ENCODE data around the gene DUSP22. TPM values are rescaled to one million over a fixed set of nuclear protein-coding genes. Genes with fewer than 3 reads are reported as not detected.

DUSP22 gene
- total RNA-seq (2013) = 64.8 TPM
- polyA plus RNA-seq = 100 to 1,000 TPM; 107 to 120 (median 117) TPM
- polyA minus RNA-seq = 38.7 and 46.8 TPM in 2 replicates
- 23.6 to 93.9 (median 59.7) reads per million in 11 experiments for total RNA-seq

- peaks cover 2 to 6% of the 10 kb centered on the region in 2 donors for H3K36me3 Mint-ChIP-seq
- TF ChIP-seq CTCF (IDR thresholded peaks at IDR 0.05) = no peak
- Histone ChIP-seq H3K79me2 (ENCODE audit: insufficient read depth, low read length) (peaks cover 35% of the 10 kb centered on the region), H2AFZ (ENCODE audit: insufficient read depth, low read depth, low read length, poor library complexity, severe bottlenecking) (peak within 1 kb of the TSS; percentile 79), H3K27ac (ENCODE audit: low read depth in 1 of 2, low read length in 2 of 2) (peak within 1 kb of the TSS; percentile 92 to 98), H3K9me3 (replicated peaks in 1 of 2; ENCODE audit: control insufficient read depth in 1 of 2, insufficient read depth in 1 of 2, low read length in 2 of 2) (peaks cover 0 to 2% of the 10 kb centered on the region in 2 donors), H3K4me3 (replicated peaks in 1 of 3; ENCODE audit: low read depth in 2 of 3, low read length in 3 of 3) (peak within 1 kb of the TSS; percentile 65 to 79 (median 72)), H4K20me1 (ENCODE audit: insufficient read depth, low read length) (no peaks in the 10 kb centered on the region), H3K9ac (ENCODE audit: insufficient read depth, low read length, poor library complexity, severe bottlenecking) (peak within 1 kb of the TSS; percentile 80), H3K4me1 (ENCODE audit: control insufficient read depth in 1 of 2, insufficient read depth in 2 of 2, low read length in 2 of 2) (peaks cover 91 to 94% of the 10 kb centered on the region in 2 donors), H3K4me2 (replicated peaks; ENCODE audit: extremely low read depth, low read length, poor library complexity, severe bottlenecking) (peak within 1 kb of the TSS; percentile 79), H3K27me3 (ENCODE audit: control insufficient read depth in 2 of 2, insufficient read depth in 2 of 2, low read length in 2 of 2) (no peaks in the 10 kb centered on the region), H3K36me3 (replicated peaks in 1 of 2; ENCODE audit: control insufficient read depth in 1 of 2, insufficient read depth in 2 of 2, low read length in 2 of 2) (no peaks in the 10 kb centered on the region)
- peaks cover 0 to 3% (median 2%) of the 10 kb centered on the region in 3 donors for H3K27me3 Mint-ChIP-seq (ENCODE audit: low read depth in 3 of 3)
- H3K9me3 Mint-ChIP-seq = peaks cover 0 to 4% (median 2%) of the 10 kb centered on the region in 7 donors
- H3K27ac Mint-ChIP-seq = peak within 1 kb of the TSS; percentile 94 to 98 (median 96)
- H3K4me1 Mint-ChIP-seq = peaks cover 58% of the 10 kb centered on the region
- peak within 1 kb of the TSS; percentile 87 to 93 for H3K4me3 Mint-ChIP-seq
- DNase-seq = peak; percentile 69 to 93 (median 80)
- under 1% methylated on average over 76 of the region's 85 CpGs for WGBS (ENCODE audit: insufficient coverage)
- intact Hi-C loops (cut with micrococcal nuclease) = loop anchor here (2.0 to 5.0 kb wide), 2 partner anchors 35 kb away; no protein-coding TSS in a partner anchor
Observed at GRCh38 chr6:291697-292505, at the start of gene DUSP22. Gene DUSP22, plus strand, starts transcription at chr6:292487. Its CDS starts 53 bp downstream, at chr6:292540.

GRCh38 chr6:246352-246751 is 45.9 kb upstream of the DUSP22 start:
- H3K4me1 ChIP-seq (ENCODE audit: control insufficient read depth in 1 of 2, insufficient read depth in 2 of 2, low read length in 2 of 2) = peaks cover 13 to 25% of the 10 kb centered on the region in 2 donors
- H3K9me3 ChIP-seq (replicated peaks in 1 of 2; ENCODE audit: control insufficient read depth in 1 of 2, insufficient read depth in 1 of 2, low read length in 2 of 2) = no peaks in the 10 kb centered on the region
- H3K9ac ChIP-seq (ENCODE audit: insufficient read depth, low read length, poor library complexity, severe bottlenecking) = no peak overlapping the region
- no peak overlapping the region for H2AFZ ChIP-seq (ENCODE audit: insufficient read depth, low read depth, low read length, poor library complexity, severe bottlenecking)
- H3K4me2 ChIP-seq (replicated peaks; ENCODE audit: extremely low read depth, low read length, poor library complexity, severe bottlenecking) = no peak overlapping the region
- DNase-seq = peak; percentile 55 to 92 (median 85)
- peak overlapping the region in 2 of 7 donors; percentile 32 to 38 for H3K27ac Mint-ChIP-seq
- no peaks in the 10 kb centered on the region for H3K36me3 Mint-ChIP-seq
- WGBS (ENCODE audit: insufficient coverage) = 79% methylated on average over 5 of the region's 8 CpGs
- intact Hi-C loops (cut with micrococcal nuclease) = no loop called here
- no peaks in the 10 kb centered on the region for H3K79me2 ChIP-seq (ENCODE audit: insufficient read depth, low read length)
- no peaks in the 10 kb centered on the region for H4K20me1 ChIP-seq (ENCODE audit: insufficient read depth, low read length)
- H3K36me3 ChIP-seq (replicated peaks in 1 of 2; ENCODE audit: control insufficient read depth in 1 of 2, insufficient read depth in 2 of 2, low read length in 2 of 2) = no peaks in the 10 kb centered on the region
- H3K27me3 Mint-ChIP-seq (ENCODE audit: low read depth in 3 of 3) = peaks cover 2 to 11% (median 4%) of the 10 kb centered on the region in 3 donors
- peaks cover 27% of the 10 kb centered on the region for H3K4me1 Mint-ChIP-seq
- no peak overlapping the region for H3K4me3 ChIP-seq (replicated peaks in 1 of 3; ENCODE audit: low read depth in 2 of 3, low read length in 3 of 3)
- no peak overlapping the region for H3K27ac ChIP-seq (ENCODE audit: low read depth in 1 of 2, low read length in 2 of 2)
- H3K4me3 Mint-ChIP-seq = no peak overlapping the region
- TF ChIP-seq CTCF (IDR thresholded peaks at IDR 0.05) = no peak
- H3K27me3 ChIP-seq (ENCODE audit: control insufficient read depth in 2 of 2, insufficient read depth in 2 of 2, low read length in 2 of 2) = peaks cover 0 to 4% of the 10 kb centered on the region in 2 donors
- peaks cover 0 to 3% (median 2%) of the 10 kb centered on the region in 7 donors for H3K9me3 Mint-ChIP-seq

Data from CD14-positive monocyte (primary cell).